Stimulated activated CD8-positive, alpha-beta memory T cell treated with anti-CD3 and anti-CD28 coated beads, Interleukin-7, amount 100 ng/mL, for 1 hour (primary cell): ENCODE data around the gene TOM1L1.

Experiments
- DNase-seq, 2 donors: peaks; one replicate each; pipeline ENCODE4 v3.0.0-alpha.2; 2020; ENCODE audit warnings: low read depth in 2 of 2

Gene TOM1L1

GRCh38 chr17:54945671-54946070 lies 45.0 kb downstream of the TOM1L1 start:
- DNase-seq = no peak

- no peak for DNase-seq
Observed at GRCh38 chr17:54947396-54947795, 46.7 kb downstream of the TOM1L1 start.

- DNase-seq = no peak
Observed at GRCh38 chr17:54948380-54948779, 47.7 kb downstream of the TOM1L1 start.

DNA sequence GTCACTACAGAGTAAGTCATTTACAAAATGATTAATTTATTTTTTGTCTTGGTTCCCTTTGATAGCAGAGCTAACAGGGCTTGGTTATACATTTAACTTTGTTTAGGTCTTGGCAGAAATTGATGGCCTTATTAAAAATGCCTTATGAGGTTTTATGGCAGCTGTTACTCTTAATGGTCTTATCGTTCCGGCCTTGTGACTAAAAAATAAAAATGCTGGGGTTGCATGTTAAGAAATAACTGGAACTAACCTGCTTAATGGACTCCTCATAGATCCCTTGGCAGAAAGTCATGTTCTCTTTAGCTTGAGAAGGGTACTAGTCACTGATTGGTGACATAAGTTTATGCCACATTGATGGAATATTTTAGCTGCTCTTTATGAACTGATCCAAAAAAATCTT lies 49.5 kb downstream of the TOM1L1 start:
- DNase-seq = no peak

- no peak for DNase-seq
Observed at GRCh38 chr17:54951286-54951685, 50.6 kb downstream of the TOM1L1 start.

DNA sequence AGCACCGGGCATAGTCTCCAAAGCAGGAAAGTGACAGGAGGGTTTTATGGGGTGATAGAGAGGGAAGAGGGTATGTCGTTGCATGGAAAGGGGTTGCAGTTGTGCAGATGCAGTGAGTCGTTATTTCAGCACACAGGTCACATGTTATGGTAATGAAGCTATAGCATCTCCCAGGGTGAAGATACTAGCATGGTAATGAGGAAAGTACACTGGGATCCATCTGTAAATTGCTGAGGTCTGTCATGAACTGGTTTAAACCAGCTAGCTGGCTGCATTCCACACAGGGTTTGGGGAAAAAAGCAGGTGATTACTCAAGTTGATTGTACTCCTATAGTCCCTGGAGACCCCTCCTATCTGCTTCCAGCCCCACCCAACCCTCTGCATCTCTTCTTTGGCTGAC lies 56.1 kb downstream of the TOM1L1 start:
- no peak for DNase-seq

GRCh38 chr17:54967621-54968261 lies 67.1 kb downstream of the TOM1L1 start:
- DNase-seq = no peak

GRCh38 chr17:54968262-54968987 lies 67.8 kb downstream of the TOM1L1 start, which contains the start of the genes COX11 and STXBP4:
COX11 (minus strand) TSS chr17:54968654; CDS start chr17:54968646, 8 bp downstream.
STXBP4 (plus strand) TSS chr17:54968765; CDS start chr17:54986220, 17,455 bp downstream.
- DNase-seq = peak; percentile 81 to 87

GRCh38 chr17:54968988-54969332 lies 68.3 kb downstream of the TOM1L1 start:
- DNase-seq = no peak

DNA sequence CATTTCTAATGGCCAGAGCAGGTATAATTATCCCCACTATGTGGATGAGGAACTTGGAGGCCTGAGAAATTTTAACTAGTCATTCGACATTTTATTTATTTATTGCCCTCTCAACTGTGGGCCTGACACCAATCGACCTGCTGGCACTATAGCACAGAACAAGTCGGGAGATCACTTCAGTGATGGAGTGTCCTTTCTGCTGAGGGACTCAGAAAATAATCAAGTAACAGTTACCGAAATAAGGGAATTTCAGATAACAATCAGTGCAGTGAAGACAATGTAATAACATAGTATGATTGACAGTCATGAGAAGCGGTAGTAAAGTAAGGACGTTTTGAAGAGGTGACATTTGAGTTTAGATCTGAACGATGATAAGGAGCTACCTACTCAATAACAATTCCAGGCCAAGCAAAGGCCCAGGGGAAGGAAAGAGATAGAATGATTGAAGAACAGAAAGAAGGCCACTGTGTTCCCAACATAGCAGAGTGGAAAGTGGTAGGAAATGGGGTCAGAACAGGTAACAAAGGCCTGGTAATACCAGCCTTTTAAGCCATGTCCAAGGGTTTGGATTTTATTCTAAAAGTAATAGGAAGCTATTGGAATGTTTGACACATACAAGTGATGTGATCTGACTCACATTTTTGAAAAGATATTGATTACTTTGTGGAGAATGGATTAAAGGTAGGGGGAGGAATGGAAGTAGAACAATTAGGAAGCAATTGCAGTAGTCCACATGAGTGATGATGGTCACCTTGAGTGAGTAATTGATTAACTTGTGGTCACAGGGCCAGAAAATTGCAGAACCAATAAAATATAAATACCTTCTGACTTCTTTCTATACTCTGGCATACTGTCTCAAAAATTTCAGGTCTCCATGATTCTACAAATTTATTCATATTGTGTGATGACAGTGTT lies 69.3 kb downstream of the TOM1L1 start:
- no peak for DNase-seq

DNA sequence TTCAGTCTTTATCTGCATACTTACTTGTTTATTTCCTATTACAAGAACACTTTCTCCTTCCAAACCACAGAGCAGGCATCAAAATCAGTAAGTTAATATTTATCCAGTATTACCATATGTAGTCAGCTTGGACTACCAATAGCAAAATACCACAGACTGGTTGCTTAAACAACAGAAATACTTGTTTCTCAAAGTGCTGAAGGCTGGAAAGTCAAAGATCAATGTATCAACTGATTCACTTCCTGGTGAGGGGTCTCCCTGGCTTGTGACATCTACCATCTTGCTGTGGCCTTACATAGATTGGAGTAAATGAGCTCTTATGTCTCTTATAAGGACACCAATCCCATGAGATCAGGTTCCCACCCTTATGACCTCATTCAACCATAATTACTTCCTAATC lies 70.5 kb downstream of the TOM1L1 start:
- no peak for DNase-seq

DNA sequence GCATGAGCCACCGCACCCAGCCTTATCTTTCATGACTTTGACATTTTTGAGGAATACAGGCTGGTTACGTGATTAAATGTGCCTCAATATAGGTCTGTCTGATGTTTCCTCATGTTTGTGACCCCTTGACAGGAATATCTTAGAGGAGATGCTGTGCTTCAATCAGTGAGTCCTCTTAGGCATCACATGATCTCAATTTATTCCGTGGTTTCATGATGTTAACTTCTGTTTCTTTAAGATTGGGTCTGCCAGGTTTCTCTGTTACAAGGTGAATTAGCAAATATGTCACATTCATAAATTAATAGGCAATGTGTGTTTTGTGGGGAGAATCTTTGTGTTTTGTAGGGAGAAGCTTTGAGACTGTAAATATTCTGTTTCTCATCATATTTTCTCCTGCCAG lies 71.2 kb downstream of the TOM1L1 start:
- no peak for DNase-seq

GRCh38 chr17:54972406-54973138 lies 71.9 kb downstream of the TOM1L1 start:
- no peak for DNase-seq

- DNase-seq = no peak
Observed at GRCh38 chr17:54974759-54975158, 74.1 kb downstream of the TOM1L1 start.

- no peak for DNase-seq
Observed at GRCh38 chr17:54976316-54976715, 75.7 kb downstream of the TOM1L1 start.

DNA sequence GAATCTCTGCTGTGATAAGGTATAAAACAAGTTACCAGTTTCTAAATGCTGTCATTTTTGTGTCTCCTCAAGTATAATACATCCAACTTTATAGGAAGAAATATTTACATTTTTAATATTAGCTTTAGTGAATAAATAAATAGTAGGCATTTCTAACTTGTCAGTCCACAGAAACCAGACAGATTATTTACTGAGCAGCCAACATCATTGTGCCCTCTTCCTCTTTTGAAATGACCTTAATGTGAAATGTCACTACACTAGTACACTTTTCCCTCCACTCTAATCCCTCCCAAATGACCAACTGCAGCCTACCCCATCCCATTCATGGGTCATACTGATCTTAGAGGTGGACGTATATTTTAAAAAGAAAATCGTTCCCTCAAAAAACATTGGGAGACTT lies 77.1 kb downstream of the TOM1L1 start:
- no peak for DNase-seq

DNA sequence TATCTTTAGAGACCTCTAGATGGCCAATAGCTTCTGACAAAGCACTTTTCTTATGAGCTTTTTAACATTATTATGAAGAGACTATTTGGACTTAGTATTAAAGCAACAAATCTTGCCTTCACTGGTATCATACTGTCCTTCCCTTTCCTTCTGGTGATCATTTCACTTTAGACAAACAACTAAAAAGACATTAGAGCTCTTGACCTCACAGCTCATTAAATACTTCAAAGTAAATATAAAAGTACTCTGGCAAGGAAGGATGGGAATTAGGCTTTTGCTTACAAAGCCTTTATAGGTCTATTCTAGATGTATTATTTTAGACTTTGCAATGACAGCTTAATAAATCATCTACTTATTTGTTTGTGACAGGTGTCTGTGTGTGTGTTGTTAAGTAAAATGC lies 79.0 kb downstream of the TOM1L1 start:
- DNase-seq = no peak

DNA sequence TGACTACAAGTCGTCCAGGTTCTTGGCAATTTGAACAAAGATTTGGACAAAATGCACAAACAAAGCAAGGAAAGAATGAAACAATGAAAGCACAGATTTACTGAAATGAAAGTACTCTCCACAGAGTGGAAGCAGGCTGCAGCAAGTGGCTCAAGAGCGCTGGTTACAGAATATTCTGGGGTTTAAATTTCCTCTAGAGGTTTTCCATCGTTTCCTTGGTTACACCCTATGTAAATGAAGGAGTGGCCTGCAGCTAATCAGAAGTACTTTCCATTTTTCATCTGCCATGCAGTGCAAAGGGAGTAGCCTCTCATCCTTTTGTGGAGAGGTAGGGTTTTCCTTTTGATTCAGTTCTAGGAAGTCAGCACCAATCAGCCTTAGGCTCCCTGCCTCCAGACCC lies 79.7 kb downstream of the TOM1L1 start:
- DNase-seq = no peak

GRCh38 chr17:54982399-54982798 lies 81.7 kb downstream of the TOM1L1 start:
- no peak for DNase-seq

DNA sequence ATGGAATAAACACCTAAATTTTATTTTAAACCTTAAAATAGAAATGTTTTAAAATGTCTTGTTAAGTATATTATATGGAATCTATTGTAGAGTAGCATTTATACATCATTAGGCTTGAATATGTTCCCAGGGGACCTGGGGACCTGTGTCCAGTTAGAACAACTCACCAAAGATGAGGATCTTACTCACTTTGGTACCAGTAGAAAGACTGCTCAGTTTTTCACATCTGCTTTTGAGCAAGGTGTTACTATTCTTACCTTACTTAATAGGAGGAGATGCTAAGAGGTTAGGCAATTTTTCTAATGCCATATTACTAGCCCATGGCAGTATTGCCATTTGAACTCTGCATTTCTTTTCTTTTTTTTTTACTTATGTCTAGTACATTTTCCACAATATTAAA lies 82.6 kb downstream of the TOM1L1 start:
- no peak for DNase-seq

DNA sequence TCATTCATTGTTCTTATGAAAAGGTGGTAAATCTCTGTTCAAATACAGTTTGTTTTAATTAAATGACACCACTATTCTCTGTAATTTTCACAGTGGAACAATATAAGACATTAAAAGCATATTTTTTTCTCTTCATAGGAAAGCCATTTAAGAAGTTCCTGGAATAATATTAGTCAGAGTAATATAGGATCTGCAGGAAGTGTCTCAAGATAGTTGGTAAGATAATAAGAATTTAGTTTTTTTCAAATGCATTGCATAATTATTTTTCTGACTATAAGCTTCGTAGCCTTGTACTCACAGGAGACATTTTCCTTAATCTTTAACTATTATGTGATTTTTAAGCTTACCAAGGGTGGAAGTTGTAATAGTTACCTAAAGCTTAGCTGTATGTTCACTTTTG lies 84.8 kb downstream of the TOM1L1 start:
- no peak for DNase-seq

GRCh38 chr17:54990118-54990517 lies 89.5 kb downstream of the TOM1L1 start:
- DNase-seq = no peak
